ENCODE data around the gene ATP8B3. TPM values are rescaled to one million over a fixed set of nuclear protein-coding genes. Genes with fewer than 3 reads are reported as not detected.

The ATP8B3 gene
- total RNA-seq, 1 donor from 2014 or later, result 1.1 TPM

GRCh38 chr19:1790054-1790792 lies 21.9 kb downstream of the ATP8B3 start:
- no peak for DNase-seq (ENCODE audit: low read depth, low spot score)
- Mint-ChIP-seq H3K9me3 (no peaks in the 10 kb centered on the region), H3K36me3 (ENCODE audit: low read depth) (no peaks in the 10 kb centered on the region), H3K4me1 (no peaks in the 10 kb centered on the region), H3K27ac (ENCODE audit: unreplicated experiment) (no peak overlapping the region), H3K27me3 (ENCODE audit: low read depth) (peaks cover 44% of the 10 kb centered on the region), H3K4me3 (no peak overlapping the region)
- TF ChIP-seq CTCF (conservative IDR thresholded peaks at IDR 0.05), result no peak

- Mint-ChIP-seq H3K9me3 (no peaks in the 10 kb centered on the region), H3K4me3 (no peak overlapping the region), H3K36me3 (ENCODE audit: low read depth) (no peaks in the 10 kb centered on the region), H3K27ac (ENCODE audit: unreplicated experiment) (no peak overlapping the region), H3K4me1 (no peaks in the 10 kb centered on the region), H3K27me3 (ENCODE audit: low read depth) (peaks cover 47% of the 10 kb centered on the region)
- no peak for DNase-seq (ENCODE audit: low read depth, low spot score)
- no peak for TF ChIP-seq CTCF (conservative IDR thresholded peaks at IDR 0.05)
Observed at GRCh38 chr19:1789261-1790041, 22.6 kb downstream of the ATP8B3 start.

- Mint-ChIP-seq H3K4me3 (no peak overlapping the region), H3K27me3 (ENCODE audit: low read depth) (peaks cover 61% of the 10 kb centered on the region), H3K4me1 (no peaks in the 10 kb centered on the region), H3K9me3 (no peaks in the 10 kb centered on the region), H3K36me3 (ENCODE audit: low read depth) (no peaks in the 10 kb centered on the region), H3K27ac (ENCODE audit: unreplicated experiment) (no peak overlapping the region)
- no peak for DNase-seq (ENCODE audit: low read depth, low spot score)
- TF ChIP-seq CTCF (conservative IDR thresholded peaks at IDR 0.05), result no peak
Observed at GRCh38 chr19:1787116-1787515, 25.0 kb downstream of the ATP8B3 start.

GRCh38 chr19:1786668-1787067 lies 25.4 kb downstream of the ATP8B3 start:
- no peaks in the 10 kb centered on the region for H3K4me1 Mint-ChIP-seq
- no peaks in the 10 kb centered on the region for H3K9me3 Mint-ChIP-seq
- no peak overlapping the region for H3K4me3 Mint-ChIP-seq
- peaks cover 66% of the 10 kb centered on the region for H3K27me3 Mint-ChIP-seq (ENCODE audit: low read depth)
- DNase-seq (ENCODE audit: low read depth, low spot score), result no peak
- TF ChIP-seq CTCF (conservative IDR thresholded peaks at IDR 0.05), result no peak
- H3K27ac Mint-ChIP-seq (ENCODE audit: unreplicated experiment), result no peak overlapping the region
- no peaks in the 10 kb centered on the region for H3K36me3 Mint-ChIP-seq (ENCODE audit: low read depth)

GRCh38 chr19:1785310-1785709 lies 26.8 kb downstream of the ATP8B3 start:
- peaks cover 70% of the 10 kb centered on the region for H3K27me3 Mint-ChIP-seq (ENCODE audit: low read depth)
- no peak overlapping the region for H3K4me3 Mint-ChIP-seq
- no peak for TF ChIP-seq CTCF (conservative IDR thresholded peaks at IDR 0.05)
- H3K27ac Mint-ChIP-seq (ENCODE audit: unreplicated experiment), result no peak overlapping the region
- no peaks in the 10 kb centered on the region for H3K4me1 Mint-ChIP-seq
- H3K9me3 Mint-ChIP-seq, result no peaks in the 10 kb centered on the region
- no peaks in the 10 kb centered on the region for H3K36me3 Mint-ChIP-seq (ENCODE audit: low read depth)
- no peak for DNase-seq (ENCODE audit: low read depth, low spot score)
